Measurements from ENCODE around the gene UGT1A4.
A peak's percentile ranks its signal among the peaks of the same experiment; 100 is the strongest.

UGT1A4 gene

GRCh38 chr2:233718552-233718951 lies at the start of gene UGT1A4:
Gene UGT1A4 (plus strand): TSS chr2:233718736. CDS start chr2:233718821, 85 bp downstream.
- no peak for DNase-seq

DNA sequence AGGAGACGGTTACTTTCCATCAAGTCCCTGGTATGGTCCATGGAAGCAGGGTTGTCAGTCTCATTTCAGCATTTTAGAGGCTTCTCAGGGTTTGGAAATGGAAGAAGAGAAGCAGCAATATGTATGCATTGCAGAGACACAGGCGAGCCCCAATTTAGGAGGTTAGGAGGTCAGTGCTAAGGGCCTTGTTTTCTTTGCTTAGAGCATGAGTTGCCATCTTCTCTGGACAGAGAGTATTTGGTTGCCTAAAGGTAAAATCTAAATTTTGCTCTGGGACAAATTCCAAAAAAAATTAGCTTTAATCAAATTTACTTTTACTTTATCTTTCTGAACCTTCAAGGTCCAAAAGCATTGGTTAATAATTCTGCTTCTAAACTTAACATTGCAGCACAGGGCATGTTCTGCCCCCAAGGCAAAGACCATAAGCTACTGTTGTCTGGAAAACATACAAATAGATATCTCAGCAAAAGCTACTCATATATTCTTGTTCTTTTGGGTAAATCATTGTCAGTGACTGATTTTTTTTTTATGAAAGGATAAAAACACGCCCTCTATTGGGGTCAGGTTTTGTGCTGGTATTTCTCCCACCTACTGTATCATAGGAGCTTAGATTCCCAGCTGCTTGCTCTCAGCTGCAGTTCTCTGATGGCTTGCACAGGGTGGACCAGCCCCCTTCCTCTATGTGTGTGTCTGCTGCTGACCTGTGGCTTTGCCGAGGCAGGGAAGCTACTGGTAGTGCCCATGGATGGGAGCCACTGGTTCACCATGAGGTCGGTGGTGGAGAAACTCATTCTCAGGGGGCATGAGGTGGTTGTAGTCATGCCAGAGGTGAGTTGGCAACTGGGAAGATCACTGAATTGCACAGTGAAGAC lies 47.0 kb upstream of the UGT1A4 start, which contains the start of gene UGT1A9:
Gene UGT1A9 (plus strand): TSS at position 609 of the 872 bp plus-strand sequence. CDS start 37 bp downstream, at position 646.
- DNase-seq = no peak

- DNase-seq = no peak
Measured at GRCh38 chr2:233672886-233673285, 45.6 kb upstream of the UGT1A4 start.

GRCh38 chr2:233673896-233674295 lies 44.6 kb upstream of the UGT1A4 start:
- no peak for DNase-seq

- no peak for DNase-seq
Measured at GRCh38 chr2:233674314-233674713, 44.2 kb upstream of the UGT1A4 start.

- DNase-seq = no peak
Measured at GRCh38 chr2:233674995-233675394, 43.5 kb upstream of the UGT1A4 start.

GRCh38 chr2:233676046-233676445 lies 42.5 kb upstream of the UGT1A4 start:
- peak; percentile 9 for DNase-seq

DNA sequence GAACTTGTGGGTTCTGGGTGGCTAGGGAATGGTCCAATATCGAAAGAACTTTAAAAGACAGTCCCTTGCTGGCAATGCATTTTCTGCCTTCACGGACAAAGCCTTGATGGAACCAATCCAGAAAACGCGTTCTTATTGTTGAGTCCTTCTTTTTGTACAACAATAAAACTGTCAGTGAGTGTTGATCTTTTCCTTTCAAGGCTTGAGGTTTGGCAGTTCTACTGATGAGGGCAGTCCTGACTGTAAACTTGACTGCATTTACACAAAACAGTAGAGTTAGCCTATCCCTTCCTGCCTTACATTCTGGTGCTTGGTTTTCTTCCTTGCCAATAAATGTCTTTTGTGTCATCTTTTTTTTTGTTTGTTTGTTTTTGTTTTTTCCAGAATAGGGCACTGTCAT lies 39.3 kb upstream of the UGT1A4 start:
- no peak for DNase-seq

- DNase-seq = no peak
Measured at GRCh38 chr2:233680361-233681045, 38.0 kb upstream of the UGT1A4 start.

GRCh38 chr2:233681521-233682099 lies 36.9 kb upstream of the UGT1A4 start, which contains the start of gene UGT1A7:
Gene UGT1A7 (plus strand): TSS chr2:233681901. CDS start chr2:233681938, 37 bp downstream.
- DNase-seq = no peak

- no peak for DNase-seq
Measured at GRCh38 chr2:233684640-233685039, 33.9 kb upstream of the UGT1A4 start.

GRCh38 chr2:233686928-233687327 lies 31.6 kb upstream of the UGT1A4 start:
- no peak for DNase-seq

DNA sequence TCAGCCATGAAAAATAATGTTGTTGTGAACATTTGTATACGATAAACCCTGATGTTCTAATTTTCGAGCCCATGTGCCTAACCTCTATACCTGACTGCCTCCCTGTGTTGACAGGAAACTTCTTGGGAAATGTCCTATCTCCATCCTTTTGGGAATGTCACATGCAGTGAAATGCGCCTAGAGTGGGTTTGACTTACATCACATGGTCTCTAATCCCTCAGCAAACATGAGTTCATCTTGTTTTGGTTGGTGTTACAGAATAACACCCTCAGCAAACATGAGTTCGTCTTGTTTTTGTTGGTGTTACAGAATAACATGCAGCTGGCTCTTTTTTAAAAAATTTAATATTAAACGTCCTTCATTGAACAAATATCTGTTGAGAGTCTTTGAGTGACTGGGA lies 30.2 kb upstream of the UGT1A4 start:
- DNase-seq = no peak

DNA sequence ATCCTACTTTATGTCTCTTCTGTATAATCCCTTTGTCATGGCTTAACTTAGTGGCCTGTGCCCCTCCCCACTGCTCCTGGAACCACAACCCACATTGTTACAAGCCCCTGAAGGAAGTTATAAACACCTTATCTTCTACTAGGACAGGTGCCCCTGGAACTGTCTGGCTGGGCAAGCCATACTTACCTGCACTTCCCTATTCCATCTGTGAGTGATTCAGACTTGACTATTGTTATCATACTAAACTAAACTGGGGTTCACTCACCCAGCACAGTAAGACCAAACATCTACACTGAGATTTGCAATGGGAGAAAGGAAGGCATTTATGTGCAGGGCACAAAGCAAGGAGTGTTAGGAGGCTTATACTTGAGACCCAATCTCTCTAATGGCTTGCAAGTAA lies 29.5 kb upstream of the UGT1A4 start:
- no peak for DNase-seq

- DNase-seq = no peak
Measured at GRCh38 chr2:233689501-233689900, 29.0 kb upstream of the UGT1A4 start.

- DNase-seq = no peak
Measured at GRCh38 chr2:233690444-233690843, 28.1 kb upstream of the UGT1A4 start.

DNA sequence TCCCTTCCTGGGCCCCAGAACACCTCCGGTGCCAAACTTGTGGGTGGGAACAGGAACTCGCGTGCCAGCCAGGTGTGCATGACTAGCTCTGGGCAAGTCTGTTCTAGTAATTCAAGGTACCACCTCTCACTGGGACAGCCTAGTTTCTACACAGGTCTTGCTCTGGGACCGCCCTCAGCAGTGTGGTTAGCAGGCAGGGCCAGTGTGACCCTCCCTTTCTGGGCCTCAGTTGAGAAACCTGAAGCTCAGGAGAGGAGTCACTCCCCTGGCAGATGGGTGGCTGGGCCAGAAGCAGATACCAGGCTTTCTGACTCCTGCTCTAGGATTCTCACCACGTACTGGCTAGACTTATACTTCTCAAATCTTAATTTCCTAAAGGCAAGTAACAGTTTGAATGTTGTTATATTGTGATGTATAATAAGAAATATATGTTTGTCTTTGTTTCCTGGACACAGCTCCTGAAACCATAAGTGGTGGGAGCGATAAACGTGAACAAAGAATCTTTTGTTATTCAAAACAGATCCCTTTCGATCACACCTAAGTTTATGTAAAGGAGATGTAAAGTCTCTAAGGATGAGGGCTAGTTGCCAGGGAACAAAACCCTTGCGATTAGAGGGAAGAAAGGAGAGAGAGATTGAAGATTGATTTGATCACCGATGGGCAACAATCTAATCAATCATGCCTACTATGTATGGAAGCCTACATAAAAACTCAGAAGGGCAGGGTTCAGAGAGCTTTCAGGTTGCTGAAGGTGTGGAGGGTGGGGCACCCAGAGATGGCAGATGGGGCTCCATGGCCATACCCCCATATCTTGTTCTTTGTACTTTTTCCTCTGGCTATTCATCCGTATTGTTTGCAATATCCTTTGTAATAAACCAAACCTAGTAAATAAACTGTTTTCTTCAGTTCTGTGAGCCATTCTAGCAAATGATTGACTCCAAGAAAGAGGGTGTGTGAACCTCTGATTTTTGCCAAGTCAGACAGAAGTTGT lies 26.8 kb upstream of the UGT1A4 start:
- DNase-seq = no peak

GRCh38 chr2:233692648-233693047 lies 25.9 kb upstream of the UGT1A4 start, which contains the start of gene UGT1A6:
Gene UGT1A6 (plus strand): TSS chr2:233692890. CDS start chr2:233693005, 115 bp downstream.
- no peak for DNase-seq

DNA sequence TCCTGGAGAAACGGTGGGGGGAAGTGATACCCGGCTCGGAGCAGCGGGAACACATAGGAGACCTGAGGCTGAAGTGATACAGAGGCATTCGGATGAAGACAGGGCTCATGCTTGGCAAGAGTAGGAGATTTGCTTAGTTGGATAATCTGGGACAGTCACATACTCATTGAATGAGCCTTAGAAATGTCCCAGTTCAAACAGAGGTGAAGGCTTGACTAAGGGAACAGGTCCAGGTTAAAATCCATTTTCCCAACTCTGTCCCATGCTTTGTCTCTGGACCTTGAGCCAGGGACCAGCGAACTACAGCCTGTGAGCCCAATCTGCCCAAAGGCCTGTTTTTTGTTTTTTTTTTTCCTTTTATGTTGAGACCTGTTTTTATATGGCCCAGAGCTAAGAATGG lies 24.6 kb upstream of the UGT1A4 start:
- DNase-seq = no peak

DNA sequence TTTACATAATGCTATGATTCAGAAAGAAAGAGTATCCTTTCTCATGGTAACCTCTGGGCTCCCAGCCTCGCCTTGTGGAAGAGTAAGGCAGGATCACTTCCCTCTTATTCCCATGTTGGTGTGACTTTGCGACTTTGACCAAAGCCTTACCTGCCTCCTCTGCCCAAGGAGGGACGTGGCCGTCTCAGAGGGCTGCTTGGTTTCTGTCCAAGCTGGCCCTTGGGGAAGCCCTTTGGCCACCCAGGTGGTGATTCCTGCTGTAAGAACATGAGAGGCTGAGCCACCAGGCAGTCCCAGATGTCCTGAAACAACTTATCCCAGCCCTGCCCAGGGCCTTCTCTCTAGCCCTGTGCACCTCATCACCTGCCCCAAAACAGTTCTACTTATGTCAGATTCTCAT lies 19.8 kb upstream of the UGT1A4 start:
- DNase-seq = no peak

DNA sequence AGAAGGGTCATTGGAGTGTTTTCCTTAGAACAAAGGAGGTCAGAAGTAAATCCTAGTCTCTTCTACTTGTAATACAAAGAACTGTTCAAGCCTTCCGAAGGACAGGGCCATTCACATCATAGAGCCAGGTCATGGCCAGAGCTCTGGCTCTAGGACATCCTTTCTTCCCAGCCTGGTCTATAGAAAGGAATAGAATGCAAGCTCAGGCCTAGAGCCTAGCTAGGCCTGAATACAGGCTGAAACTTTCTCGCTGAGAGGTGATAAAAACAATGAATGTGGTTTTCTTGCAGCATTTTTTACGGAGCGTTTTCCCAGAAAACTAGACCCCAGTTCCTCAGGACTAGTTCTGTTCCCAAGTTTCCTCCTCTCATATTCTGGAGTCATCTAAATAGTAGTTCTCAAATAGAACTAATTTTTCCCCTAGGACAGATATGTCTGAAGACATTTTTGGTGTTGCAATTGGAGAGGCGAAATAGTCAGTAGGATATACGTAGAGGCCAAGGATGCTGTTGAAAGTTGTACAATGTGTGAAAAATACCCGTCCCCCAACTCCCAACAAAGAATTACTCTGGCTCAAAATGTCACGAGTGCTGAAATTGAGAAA lies 19.0 kb upstream of the UGT1A4 start:
- no peak for DNase-seq
